ENCODE data around the gene LDLRAD3.

LDLRAD3 gene

GRCh38 chr11:36071917-36072500 lies 128.1 kb downstream of the LDLRAD3 start:
- Histone ChIP-seq H3K4me1 (ENCODE audit: low read length) (no peaks in the 10 kb centered on the region), H4K20me1 (ENCODE audit: insufficient read depth, low read length) (no peaks in the 10 kb centered on the region), H3K9ac (ENCODE audit: low read length) (no peak overlapping the region), H3K27ac (ENCODE audit: low read length) (no peak overlapping the region), H3K27me3 (ENCODE audit: low read depth, low read length) (peaks cover 36% of the 10 kb centered on the region), H3K9me3 (ENCODE audit: insufficient read depth, low read length) (no peaks in the 10 kb centered on the region), H2AFZ (ENCODE audit: low read depth, low read length) (no peak overlapping the region), H3K4me2 (ENCODE audit: low read length) (no peak overlapping the region), H3K36me3 (replicated peaks; ENCODE audit: low read depth, low read length) (no peaks in the 10 kb centered on the region), H3K79me2 (ENCODE audit: low read length) (no peaks in the 10 kb centered on the region), H3K4me3 (ENCODE audit: low read length) (no peak overlapping the region)
- TF ChIP-seq EZH2phosphoT487 (IDR thresholded peaks at IDR 0.05; ENCODE audit: low read depth), result no peak
- TF ChIP-seq CTCF (IDR thresholded peaks at IDR 0.05; ENCODE audit: low read depth, low read length), result no peak

- Histone ChIP-seq H3K79me2 (ENCODE audit: low read length) (no peaks in the 10 kb centered on the region), H2AFZ (ENCODE audit: low read depth, low read length) (no peak overlapping the region), H3K4me2 (ENCODE audit: low read length) (no peak overlapping the region), H4K20me1 (ENCODE audit: insufficient read depth, low read length) (no peaks in the 10 kb centered on the region), H3K27me3 (ENCODE audit: low read depth, low read length) (peaks cover 36% of the 10 kb centered on the region), H3K4me1 (ENCODE audit: low read length) (no peaks in the 10 kb centered on the region), H3K9me3 (ENCODE audit: insufficient read depth, low read length) (no peaks in the 10 kb centered on the region), H3K36me3 (replicated peaks; ENCODE audit: low read depth, low read length) (no peaks in the 10 kb centered on the region), H3K4me3 (ENCODE audit: low read length) (no peak overlapping the region), H3K27ac (ENCODE audit: low read length) (no peak overlapping the region), H3K9ac (ENCODE audit: low read length) (no peak overlapping the region)
- TF ChIP-seq CTCF (IDR thresholded peaks at IDR 0.05; ENCODE audit: low read depth, low read length) (no peak), EZH2phosphoT487 (IDR thresholded peaks at IDR 0.05; ENCODE audit: low read depth) (no peak)
Observed at GRCh38 chr11:36073411-36074203, 129.7 kb downstream of the LDLRAD3 start.

GRCh38 chr11:36074941-36075431 lies 131.1 kb downstream of the LDLRAD3 start:
- Histone ChIP-seq H3K27ac (ENCODE audit: low read length) (no peak overlapping the region), H4K20me1 (ENCODE audit: insufficient read depth, low read length) (no peaks in the 10 kb centered on the region)
- TF ChIP-seq EZH2phosphoT487 (IDR thresholded peaks at IDR 0.05; ENCODE audit: low read depth), result no peak
- no peak for TF ChIP-seq CTCF (IDR thresholded peaks at IDR 0.05; ENCODE audit: low read depth, low read length)

GRCh38 chr11:36077368-36077767 lies 133.5 kb downstream of the LDLRAD3 start:
- Histone ChIP-seq H2AFZ (ENCODE audit: low read depth, low read length) (no peak overlapping the region), H3K79me2 (ENCODE audit: low read length) (no peaks in the 10 kb centered on the region), H3K27ac (ENCODE audit: low read length) (no peak overlapping the region), H3K36me3 (replicated peaks; ENCODE audit: low read depth, low read length) (no peaks in the 10 kb centered on the region), H3K4me1 (ENCODE audit: low read length) (no peaks in the 10 kb centered on the region), H3K27me3 (ENCODE audit: low read depth, low read length) (peaks cover 6% of the 10 kb centered on the region; the same call in 1 of the 2 replicates), H3K9me3 (ENCODE audit: insufficient read depth, low read length) (no peaks in the 10 kb centered on the region), H3K9ac (ENCODE audit: low read length) (no peak overlapping the region), H3K4me2 (ENCODE audit: low read length) (no peak overlapping the region), H3K4me3 (ENCODE audit: low read length) (no peak overlapping the region), H4K20me1 (ENCODE audit: insufficient read depth, low read length) (no peaks in the 10 kb centered on the region)
- no peak for TF ChIP-seq EZH2phosphoT487 (IDR thresholded peaks at IDR 0.05; ENCODE audit: low read depth)
- no peak for TF ChIP-seq CTCF (IDR thresholded peaks at IDR 0.05; ENCODE audit: low read depth, low read length)

More at GRCh38 chr11:36074941-36075431, 131.1 kb downstream of the LDLRAD3 start:
- no peak overlapping the region for H3K4me3 ChIP-seq (ENCODE audit: low read length)
- H3K9me3 ChIP-seq (ENCODE audit: insufficient read depth, low read length), result no peaks in the 10 kb centered on the region
- peaks cover 29% of the 10 kb centered on the region for H3K27me3 ChIP-seq (ENCODE audit: low read depth, low read length)
- no peak overlapping the region for H3K9ac ChIP-seq (ENCODE audit: low read length)
- H3K36me3 ChIP-seq (replicated peaks; ENCODE audit: low read depth, low read length), result no peaks in the 10 kb centered on the region
- H3K79me2 ChIP-seq (ENCODE audit: low read length), result no peaks in the 10 kb centered on the region
- H3K4me2 ChIP-seq (ENCODE audit: low read length), result no peak overlapping the region
- H3K4me1 ChIP-seq (ENCODE audit: low read length), result no peaks in the 10 kb centered on the region
- H2AFZ ChIP-seq (ENCODE audit: low read depth, low read length), result no peak overlapping the region
